ENCODE results near the gene HILPDA. TPM values are rescaled to one million over a fixed set of nuclear protein-coding genes. Genes with fewer than 3 reads are reported as not detected.
A peak's percentile ranks its signal among the peaks of the same experiment; 100 is the strongest.

Gene HILPDA
- total and polyA plus RNA-seq, 10 of the 15 experiments (the other 5 are each of a cell fraction or from before 2014, with no cell fraction given) = 12.0 to 232 (median 26.4) TPM

- TF ChIP-seq EZH2 (IDR thresholded peaks at IDR 0.05; ENCODE audit: borderline replicate concordance, control insufficient read depth, low read depth, low read length) = no peak
- peak; percentile 79 for TF ChIP-seq POLR2AphosphoS5 (IDR thresholded peaks at IDR 0.05; ENCODE audit: low read length)
- TF ChIP-seq ZNF622 (IDR thresholded peaks at IDR 0.05) = no peak
- no peak for TF ChIP-seq STAT1 (conservative IDR thresholded peaks at IDR 0.05)
- TF ChIP-seq RAD51 (IDR thresholded peaks at IDR 0.05) = no peak
- TF ChIP-seq SREBF2 (IDR thresholded peaks at IDR 0.05; ENCODE audit: low read length) = no peak
- TF ChIP-seq SIX5 (IDR thresholded peaks at IDR 0.05; ENCODE audit: low read depth, low read length, severe bottlenecking) = peak; percentile 15
- no peak for TF ChIP-seq ZBTB33 (IDR thresholded peaks at IDR 0.05)
- peak; percentile 70; the same call in 1 of the 2 replicates for TF ChIP-seq GATAD2B (conservative IDR thresholded peaks at IDR 0.05; ENCODE audit: low read depth)
- TF ChIP-seq ESRRA (IDR thresholded peaks at IDR 0.05; ENCODE audit: low read length) = no peak
- peak; percentile 78 for TF ChIP-seq CREB1 (IDR thresholded peaks at IDR 0.05; ENCODE audit: low read depth)
- TF ChIP-seq ZZZ3 (IDR thresholded peaks at IDR 0.05; ENCODE audit: control insufficient read depth, insufficient read length, low read depth) = no peak
- TF ChIP-seq JUNB (IDR thresholded peaks at IDR 0.05) = peak; percentile 78
- TF ChIP-seq RFX5 (IDR thresholded peaks at IDR 0.05; ENCODE audit: low read depth, low read length) = no peak
- no peak for TF ChIP-seq GABPA (IDR thresholded peaks at IDR 0.05; ENCODE audit: low read depth)
- TF ChIP-seq E4F1 (IDR thresholded peaks at IDR 0.05; ENCODE audit: borderline replicate concordance, partially characterized antibody) = no peak
- TF ChIP-seq MXI1 (IDR thresholded peaks at IDR 0.05; ENCODE audit: low read depth, low read length) = peak; percentile 41
- peak; percentile 82 to 94 for TF ChIP-seq BHLHE40 (IDR thresholded peaks at IDR 0.05; ENCODE audit: borderline replicate concordance in 1 of 2, low read depth in 2 of 2, low read length in 1 of 2)
- no peak for TF ChIP-seq HDAC2 (IDR thresholded peaks at IDR 0.05)
- no peak for TF ChIP-seq USF2 (IDR thresholded peaks at IDR 0.05; ENCODE audit: borderline replicate concordance, low read depth, low read length)
- peak; percentile 97 for TF ChIP-seq ZNF592 (IDR thresholded peaks at IDR 0.05)
- TF ChIP-seq EED (IDR thresholded peaks at IDR 0.05; ENCODE audit: low read depth) = peak; percentile 83
Observed at GRCh38 chr7:128455543-128456254, at the start of gene HILPDA (continued).

Measured in GM12878 (cell line).